H9 (cell line): ENCODE results near the gene PTPRK. TPM values are rescaled to one million over a fixed set of nuclear protein-coding genes. Genes with fewer than 3 reads are reported as not detected.

Source experiments
- DNase-seq: peaks from one replicate; pipeline ENCODE4 v3.0.0-alpha.2; 2017
- H2AFZ ChIP-seq: one replicate; pipeline ENCODE4 v1.6.1; 2013; ENCODE audit warnings: mild to moderate bottlenecking, low read length, control low read depth, moderate library complexity
- H2AK5ac ChIP-seq: 2 replicates; pipeline ENCODE4 v1.6.1; 2013; ENCODE audit warnings: low read length, control low read depth, mixed read lengths; ENCODE audit not compliant: insufficient read length
- H2BK120ac ChIP-seq: one replicate; pipeline ENCODE4 v1.6.1; 2013; ENCODE audit warnings: low read depth, mild to moderate bottlenecking, low read length, control low read depth, inconsistent platforms; ENCODE audit not compliant: poor library complexity, severe bottlenecking
- H2BK12ac ChIP-seq: 2 replicates; pipeline ENCODE4 v1.6.1; 2013; ENCODE audit warnings: low read length, control low read depth, mixed read lengths, low read depth; ENCODE audit not compliant: insufficient read length
- H2BK15ac ChIP-seq: 2 replicates; pipeline ENCODE4 v1.6.1; 2013; ENCODE audit warnings: low read depth, low read length, control low read depth
- H2BK20ac ChIP-seq: one replicate; pipeline ENCODE4 v1.6.1; 2013; ENCODE audit warnings: low read depth, mild to moderate bottlenecking, low read length, control low read depth, inconsistent platforms; ENCODE audit not compliant: poor library complexity, severe bottlenecking
- H2BK5ac ChIP-seq: 2 replicates; pipeline ENCODE4 v1.6.1; 2013; ENCODE audit warnings: low read length, control low read depth, mixed read lengths; ENCODE audit not compliant: insufficient read length
- H3K14ac ChIP-seq: 2 replicates; pipeline ENCODE4 v1.6.1; 2013; ENCODE audit warnings: low read length, control low read depth; ENCODE audit not compliant: insufficient read depth
- H3K18ac ChIP-seq: 2 replicates; pipeline ENCODE4 v1.6.1; 2013; ENCODE audit warnings: low read depth, mild to moderate bottlenecking, mixed read lengths, low read length, control low read depth; ENCODE audit not compliant: insufficient read length
- H3K23ac ChIP-seq: 2 replicates; pipeline ENCODE4 v1.6.1; 2013; ENCODE audit warnings: low read length, control low read depth, mixed read lengths, low read depth; ENCODE audit not compliant: insufficient read length
- H3K23me2 ChIP-seq: 2 replicates; pipeline ENCODE4 v1.6.1; 2013; ENCODE audit warnings: low read depth, mild to moderate bottlenecking, mixed read lengths, low read length, control low read depth; ENCODE audit not compliant: insufficient read length, poor library complexity, severe bottlenecking
- H3K27ac ChIP-seq: 2 replicates; pipeline ENCODE4 v1.5.1; 2013; ENCODE audit warnings: low read length, control low read depth, mixed read lengths, low read depth; ENCODE audit not compliant: insufficient read length
- H3K27me3 ChIP-seq: 2 replicates; pipeline ENCODE4 v1.6.1; 2013; ENCODE audit warnings: low read length, control low read depth, inconsistent platforms; ENCODE audit not compliant: insufficient read depth
- H3K4ac ChIP-seq: 2 replicates; pipeline ENCODE4 v1.6.1; 2013; ENCODE audit warnings: low read depth, mild to moderate bottlenecking, control low read depth, inconsistent platforms, low read length, moderate library complexity
- H3K4me1 ChIP-seq: 2 replicates; pipeline ENCODE4 v1.6.1; 2013; ENCODE audit warnings: low read length, control low read depth, inconsistent platforms; ENCODE audit not compliant: insufficient read depth
- H3K4me2 ChIP-seq: 2 replicates; pipeline ENCODE4 v1.6.1; 2013; ENCODE audit warnings: low read length, control low read depth, mixed read lengths; ENCODE audit not compliant: insufficient read length, insufficient read depth
- H3K56ac ChIP-seq: 2 replicates; pipeline ENCODE4 v1.6.1; 2013; ENCODE audit warnings: low read depth, mild to moderate bottlenecking, mixed read lengths, low read length, control low read depth; ENCODE audit not compliant: insufficient read length
- H3K79me1 ChIP-seq: 2 replicates; pipeline ENCODE4 v1.6.1; 2013; ENCODE audit warnings: low read depth, mild to moderate bottlenecking, moderate library complexity, low read length, control low read depth, inconsistent platforms; ENCODE audit not compliant: insufficient read depth, poor library complexity, severe bottlenecking
- H3K79me2 ChIP-seq: 2 replicates; pipeline ENCODE4 v1.6.1; 2013; ENCODE audit warnings: low read length, control low read depth, inconsistent platforms; ENCODE audit not compliant: insufficient read depth
- H3K9ac ChIP-seq: 2 replicates; pipeline ENCODE4 v1.6.1; 2013; ENCODE audit warnings: low read length, control low read depth, mixed read lengths; ENCODE audit not compliant: insufficient read length; ENCODE audit errors: extremely low read depth
- H3K9me3 ChIP-seq: one replicate; pipeline ENCODE4 v1.6.1; 2013; ENCODE audit warnings: low read depth, low read length, inconsistent platforms; ENCODE audit not compliant: control insufficient read depth
- H3T11ph ChIP-seq: one replicate; pipeline ENCODE4 v1.6.1; 2013; ENCODE audit warnings: mild to moderate bottlenecking, low read length, control low read depth, inconsistent platforms
- H4K20me1 ChIP-seq: one replicate; pipeline ENCODE4 v1.6.1; 2013; ENCODE audit not compliant: control insufficient read depth, insufficient read length, insufficient read depth
- H4K5ac ChIP-seq: 2 replicates; pipeline ENCODE4 v1.6.1; 2013; ENCODE audit warnings: low read depth, mild to moderate bottlenecking, mixed read lengths, low read length, control low read depth; ENCODE audit not compliant: insufficient read length
- H4K8ac ChIP-seq: replicated peaks from 2 replicates; pipeline ENCODE4 v1.6.1; 2013; ENCODE audit warnings: low read length, control low read depth, mixed read lengths, low read depth; ENCODE audit not compliant: insufficient read length
- H4K91ac ChIP-seq: 2 replicates; pipeline ENCODE4 v1.6.1; 2013; ENCODE audit warnings: low read depth, mild to moderate bottlenecking, moderate library complexity, mixed read lengths, low read length, control low read depth; ENCODE audit not compliant: insufficient read length
- H3K27ac Mint-ChIP-seq, 3 experiments: 2 replicates in 2 of 3; 3 replicates in 1 of 3; pipeline ENCODE4 v1.8.0; 2020 to 2021; ENCODE audit warnings: mixed read lengths in 3 of 3, mild to moderate bottlenecking in 1 of 3, moderate library complexity in 1 of 3
- H3K27me3 Mint-ChIP-seq: 2 replicates; pipeline ENCODE4 v1.8.0; 2021; ENCODE audit warnings: low read depth, mild to moderate bottlenecking, moderate library complexity, mixed read lengths
- H3K36me3 Mint-ChIP-seq, 3 experiments: 2 replicates in 2 of 3; 3 replicates in 1 of 3; pipeline ENCODE4 v1.8.0; 2020 to 2021; ENCODE audit warnings: low read depth in 3 of 3, mixed read lengths in 3 of 3; ENCODE audit not compliant: insufficient read depth in 1 of 3
- H3K4me1 Mint-ChIP-seq, 2 experiments: 2 replicates each; pipeline ENCODE4 v1.8.0; 2020; ENCODE audit warnings: mixed read lengths in 2 of 2
- H3K4me3 Mint-ChIP-seq, 2 experiments: 2 replicates in 1 of 2; 3 replicates in 1 of 2; pipeline ENCODE4 v1.8.0; 2020 to 2021; ENCODE audit warnings: mild to moderate bottlenecking in 2 of 2, mixed read lengths in 2 of 2, moderate library complexity in 1 of 2
- H3K9me3 Mint-ChIP-seq, 2 experiments: 2 replicates in 1 of 2; 3 replicates in 1 of 2; pipeline ENCODE4 v1.8.0; 2020; ENCODE audit warnings: mild to moderate bottlenecking in 2 of 2, mixed read lengths in 2 of 2, moderate library complexity in 1 of 2
- WGBS: extraction: QIAGEN DNeasy Blood & Tissue Kit; methylation state at CpG from one replicate; pipeline ENCODE4 v1.1.7; 2013; ENCODE audit warnings: missing lambda C conversion rate, low lambda C conversion rate, mixed read lengths; ENCODE audit not compliant: insufficient read length; ENCODE audit errors: extremely low coverage; 5-methylcytosine and 5-hydroxymethylcytosine counted together
- total RNA-seq: library from RNA; stranded (reverse); gene quantifications from 2 replicates; pipeline ENCODE4 v1.2.1, GENCODE V29; 2021
- TF ChIP-seq, protein P1 (sequence below): fragments of 200-600 bp; sonication (generic); conservative IDR thresholded peaks from 3 replicates; pipeline ENCODE4 v1.8.0; 2021; ENCODE audit warnings: antibody characterized with exemption, mild to moderate bottlenecking

PTPRK gene
- total RNA-seq, 1 experiment from 2014 or later = 47.9 TPM

DNA sequence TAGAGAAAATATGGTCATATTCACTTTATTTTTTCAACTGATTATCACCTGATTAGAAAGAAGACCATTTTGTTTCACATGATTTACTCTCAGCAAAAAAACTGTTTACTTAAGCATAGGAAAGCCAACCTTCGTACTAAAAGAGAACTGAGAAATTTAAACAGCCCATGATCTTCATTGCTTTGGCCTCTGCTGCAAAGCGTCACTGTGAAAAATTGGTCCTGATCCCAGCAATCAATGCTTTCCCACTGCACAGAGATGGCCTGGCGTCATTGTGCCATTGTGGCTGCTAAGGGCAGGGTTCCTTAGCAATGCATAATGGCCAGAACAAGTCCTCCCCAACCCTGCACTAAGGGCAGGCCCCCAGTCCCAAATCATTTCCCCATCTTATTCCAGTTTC is 599.6 kb downstream of the PTPRK start:
- no peaks in the 10 kb centered on the region for H3K27me3 Mint-ChIP-seq
- Histone ChIP-seq H2BK15ac (no peak overlapping the region), H3T11ph (no peak overlapping the region), H3K56ac (no peak overlapping the region), H3K4ac (no peak overlapping the region), H4K5ac (no peak overlapping the region), H3K9me3 (no peaks in the 10 kb centered on the region), H3K14ac (no peak overlapping the region), H2AFZ (no peak overlapping the region), H3K79me1 (no peaks in the 10 kb centered on the region), H2BK20ac (no peak overlapping the region), H2AK5ac (no peak overlapping the region), H4K20me1 (no peaks in the 10 kb centered on the region), H3K9ac (no peak overlapping the region), H3K23me2 (no peaks in the 10 kb centered on the region), H3K18ac (no peak overlapping the region), H2BK12ac (no peak overlapping the region), H3K27me3 (no peaks in the 10 kb centered on the region), H4K91ac (no peak overlapping the region), H3K79me2 (no peaks in the 10 kb centered on the region), H2BK5ac (no peak overlapping the region), H3K4me1 (no peaks in the 10 kb centered on the region), H4K8ac (no peak overlapping the region), H3K4me2 (no peak overlapping the region), H3K27ac (no peak overlapping the region), H2BK120ac (no peak overlapping the region), H3K23ac (no peak overlapping the region)
- H3K27ac Mint-ChIP-seq = no peak overlapping the region
- H3K9me3 Mint-ChIP-seq = peaks cover 7% of the 10 kb centered on the region in 2 experiments
- WGBS = no CpG with 5 or more reads among the region's 3 CpGs
- peaks cover 2 to 7% (median 5%) of the 10 kb centered on the region in 3 experiments; a peak in 6 of 7 replicates for H3K36me3 Mint-ChIP-seq
- TF ChIP-seq, protein P1, sequence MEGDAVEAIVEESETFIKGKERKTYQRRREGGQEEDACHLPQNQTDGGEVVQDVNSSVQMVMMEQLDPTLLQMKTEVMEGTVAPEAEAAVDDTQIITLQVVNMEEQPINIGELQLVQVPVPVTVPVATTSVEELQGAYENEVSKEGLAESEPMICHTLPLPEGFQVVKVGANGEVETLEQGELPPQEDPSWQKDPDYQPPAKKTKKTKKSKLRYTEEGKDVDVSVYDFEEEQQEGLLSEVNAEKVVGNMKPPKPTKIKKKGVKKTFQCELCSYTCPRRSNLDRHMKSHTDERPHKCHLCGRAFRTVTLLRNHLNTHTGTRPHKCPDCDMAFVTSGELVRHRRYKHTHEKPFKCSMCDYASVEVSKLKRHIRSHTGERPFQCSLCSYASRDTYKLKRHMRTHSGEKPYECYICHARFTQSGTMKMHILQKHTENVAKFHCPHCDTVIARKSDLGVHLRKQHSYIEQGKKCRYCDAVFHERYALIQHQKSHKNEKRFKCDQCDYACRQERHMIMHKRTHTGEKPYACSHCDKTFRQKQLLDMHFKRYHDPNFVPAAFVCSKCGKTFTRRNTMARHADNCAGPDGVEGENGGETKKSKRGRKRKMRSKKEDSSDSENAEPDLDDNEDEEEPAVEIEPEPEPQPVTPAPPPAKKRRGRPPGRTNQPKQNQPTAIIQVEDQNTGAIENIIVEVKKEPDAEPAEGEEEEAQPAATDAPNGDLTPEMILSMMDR = no peak
- H3K4me1 Mint-ChIP-seq = peaks cover 0 to 7% of the 10 kb centered on the region in 2 experiments; a peak in 3 of 4 replicates
- no peak overlapping the region for H3K4me3 Mint-ChIP-seq
- DNase-seq = no peak
